Measurements from ENCODE around the gene SLC4A5. TPM values are rescaled to one million over a fixed set of nuclear protein-coding genes. Genes with fewer than 3 reads are reported as not detected.

The SLC4A5 gene
- total RNA-seq, 1 experiment from 2014 or later, result not detected

- no peaks in the 10 kb centered on the region for H3K79me2 ChIP-seq (ENCODE audit: low read depth)
- ChIA-PET POLR2A (ENCODE audit: unreplicated experiment) (interaction anchor here (0.6 kb wide), 1 partner anchor 106 kb away, joined by 5 read pairs; no protein-coding TSS in a partner anchor), CTCF (no interaction called here)
- intact Hi-C loops (cut with micrococcal nuclease; ENCODE audit: unreplicated experiment), result no loop called here
- H3K27me3 ChIP-seq (ENCODE audit: insufficient read depth, low read depth), result no peaks in the 10 kb centered on the region
- no peaks in the 10 kb centered on the region for H3K9me3 ChIP-seq (ENCODE audit: insufficient read depth, low read depth)
- H3K27ac ChIP-seq, result no peak overlapping the region
- H3K36me3 ChIP-seq (ENCODE audit: low read depth), result peaks cover 25% of the 10 kb centered on the region; the same call in 1 of the 2 replicates
- no peak overlapping the region for H2AFZ ChIP-seq
- H3F3A ChIP-seq (ENCODE audit: insufficient read depth, low read depth), result no peaks in the 10 kb centered on the region
- no peaks in the 10 kb centered on the region for H3K4me1 ChIP-seq (replicated peaks; ENCODE audit: insufficient read depth)
- no TSS peak for BruUV-seq (replicated peaks)
- no peaks in the 10 kb centered on the region for H4K20me1 ChIP-seq (ENCODE audit: insufficient read depth)
- H3K4me2 ChIP-seq, result no peak overlapping the region
- H3K9me2 ChIP-seq (ENCODE audit: insufficient read depth), result no peaks in the 10 kb centered on the region
- DNase-seq, result no peak
- no peak overlapping the region for H3K4me3 ChIP-seq
- no peak for TF ChIP-seq EZH2 (IDR thresholded peaks at IDR 0.05; ENCODE audit: low read depth)
- no peak for TF ChIP-seq CTCF (conservative IDR thresholded peaks at IDR 0.05)
These were observed 24.6 kb upstream of the SLC4A5 start for GRCh38 chr2:74367789-74368188.

- Histone ChIP-seq H3K36me3 (ENCODE audit: low read depth) (peaks cover 32% of the 10 kb centered on the region; the same call in 1 of the 2 replicates), H3K27ac (no peak overlapping the region), H3K4me3 (no peak overlapping the region), H3K9me3 (ENCODE audit: insufficient read depth, low read depth) (no peaks in the 10 kb centered on the region), H3F3A (ENCODE audit: insufficient read depth, low read depth) (no peaks in the 10 kb centered on the region), H3K27me3 (ENCODE audit: insufficient read depth, low read depth) (no peaks in the 10 kb centered on the region), H2AFZ (no peak overlapping the region), H4K20me1 (ENCODE audit: insufficient read depth) (no peaks in the 10 kb centered on the region), H3K9me2 (ENCODE audit: insufficient read depth) (no peaks in the 10 kb centered on the region), H3K4me2 (no peak overlapping the region), H3K79me2 (ENCODE audit: low read depth) (no peaks in the 10 kb centered on the region), H3K4me1 (replicated peaks; ENCODE audit: insufficient read depth) (no peaks in the 10 kb centered on the region)
- TF ChIP-seq CTCF (conservative IDR thresholded peaks at IDR 0.05) (no peak), EZH2 (IDR thresholded peaks at IDR 0.05; ENCODE audit: low read depth) (no peak)
- POLR2A ChIA-PET (ENCODE audit: unreplicated experiment), result no interaction called here
- CTCF ChIA-PET, result interaction anchor here (0.6 kb wide), 1 partner anchor 1062 kb away, joined by 5 read pairs; no protein-coding TSS in a partner anchor
- no TSS peak for BruUV-seq (replicated peaks)
- intact Hi-C loops (cut with micrococcal nuclease; ENCODE audit: unreplicated experiment), result no loop called here
- no peak for DNase-seq
These were observed 22.8 kb upstream of the SLC4A5 start for GRCh38 chr2:74366036-74366435.

GRCh38 chr2:74364533-74365505 lies 21.6 kb upstream of the SLC4A5 start:
- intact Hi-C loops (cut with micrococcal nuclease; ENCODE audit: unreplicated experiment), result no loop called here

More at GRCh38 chr2:74364533-74365505, 21.6 kb upstream of the SLC4A5 start:
- no peaks in the 10 kb centered on the region for H3K9me3 ChIP-seq (ENCODE audit: insufficient read depth, low read depth)
- H3K4me2 ChIP-seq, result no peak overlapping the region
- BruUV-seq (replicated peaks), result no TSS peak
- H3K36me3 ChIP-seq (ENCODE audit: low read depth), result peaks cover 24% of the 10 kb centered on the region; the same call in 1 of the 2 replicates
- H2AFZ ChIP-seq, result no peak overlapping the region
- H4K20me1 ChIP-seq (ENCODE audit: insufficient read depth), result no peaks in the 10 kb centered on the region
- no peaks in the 10 kb centered on the region for H3K4me1 ChIP-seq (replicated peaks; ENCODE audit: insufficient read depth)
- no peaks in the 10 kb centered on the region for H3K27me3 ChIP-seq (ENCODE audit: insufficient read depth, low read depth)
- no peaks in the 10 kb centered on the region for H3K9me2 ChIP-seq (ENCODE audit: insufficient read depth)
- no peak overlapping the region for H3K4me3 ChIP-seq
- no peaks in the 10 kb centered on the region for H3K79me2 ChIP-seq (ENCODE audit: low read depth)
- DNase-seq, result no peak
- TF ChIP-seq EZH2 (IDR thresholded peaks at IDR 0.05; ENCODE audit: low read depth), result no peak
- TF ChIP-seq CTCF (conservative IDR thresholded peaks at IDR 0.05), result no peak
- ChIA-PET POLR2A (ENCODE audit: unreplicated experiment) (no interaction called here), CTCF (no interaction called here)
- no peaks in the 10 kb centered on the region for H3F3A ChIP-seq (ENCODE audit: insufficient read depth, low read depth)
- no peak overlapping the region for H3K27ac ChIP-seq
